AG09319 (cell line): ENCODE data around the gene FHIT.

Experiments
- DNase-seq: peaks from one replicate; pipeline ENCODE4 v3.0.0-alpha.2; 2010; ENCODE audit warnings: low read depth; ENCODE audit errors: extremely low read depth
- TF ChIP-seq, protein P1 (sequence below): IDR thresholded peaks from 2 replicates; pipeline ENCODE4 v1.5.1; 2011; ENCODE audit warnings: low read depth, mild to moderate bottlenecking, inconsistent platforms, low read length, moderate library complexity

The FHIT gene

DNA sequence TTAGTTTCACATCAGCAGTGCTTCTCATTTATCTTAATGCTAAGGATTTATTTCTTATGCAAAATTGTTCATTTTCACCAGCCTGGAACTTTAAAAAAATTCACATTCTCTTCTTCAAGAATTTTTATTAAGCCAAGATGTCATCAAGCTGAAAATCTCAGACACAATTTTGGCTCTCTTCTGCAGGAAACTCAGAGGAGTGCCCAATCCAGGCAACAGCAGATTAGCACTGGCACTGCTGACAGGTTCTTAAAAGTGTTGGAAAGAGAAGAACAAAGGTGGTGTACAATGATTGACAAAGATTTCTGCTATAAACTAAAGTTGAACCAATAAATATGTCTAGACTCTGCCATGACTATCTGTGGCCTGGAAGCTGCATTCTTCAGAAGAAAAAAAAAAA is 479.5 kb downstream of the FHIT start:
- TF ChIP-seq, protein P1, sequence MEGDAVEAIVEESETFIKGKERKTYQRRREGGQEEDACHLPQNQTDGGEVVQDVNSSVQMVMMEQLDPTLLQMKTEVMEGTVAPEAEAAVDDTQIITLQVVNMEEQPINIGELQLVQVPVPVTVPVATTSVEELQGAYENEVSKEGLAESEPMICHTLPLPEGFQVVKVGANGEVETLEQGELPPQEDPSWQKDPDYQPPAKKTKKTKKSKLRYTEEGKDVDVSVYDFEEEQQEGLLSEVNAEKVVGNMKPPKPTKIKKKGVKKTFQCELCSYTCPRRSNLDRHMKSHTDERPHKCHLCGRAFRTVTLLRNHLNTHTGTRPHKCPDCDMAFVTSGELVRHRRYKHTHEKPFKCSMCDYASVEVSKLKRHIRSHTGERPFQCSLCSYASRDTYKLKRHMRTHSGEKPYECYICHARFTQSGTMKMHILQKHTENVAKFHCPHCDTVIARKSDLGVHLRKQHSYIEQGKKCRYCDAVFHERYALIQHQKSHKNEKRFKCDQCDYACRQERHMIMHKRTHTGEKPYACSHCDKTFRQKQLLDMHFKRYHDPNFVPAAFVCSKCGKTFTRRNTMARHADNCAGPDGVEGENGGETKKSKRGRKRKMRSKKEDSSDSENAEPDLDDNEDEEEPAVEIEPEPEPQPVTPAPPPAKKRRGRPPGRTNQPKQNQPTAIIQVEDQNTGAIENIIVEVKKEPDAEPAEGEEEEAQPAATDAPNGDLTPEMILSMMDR = no peak
- DNase-seq = no peak

DNA sequence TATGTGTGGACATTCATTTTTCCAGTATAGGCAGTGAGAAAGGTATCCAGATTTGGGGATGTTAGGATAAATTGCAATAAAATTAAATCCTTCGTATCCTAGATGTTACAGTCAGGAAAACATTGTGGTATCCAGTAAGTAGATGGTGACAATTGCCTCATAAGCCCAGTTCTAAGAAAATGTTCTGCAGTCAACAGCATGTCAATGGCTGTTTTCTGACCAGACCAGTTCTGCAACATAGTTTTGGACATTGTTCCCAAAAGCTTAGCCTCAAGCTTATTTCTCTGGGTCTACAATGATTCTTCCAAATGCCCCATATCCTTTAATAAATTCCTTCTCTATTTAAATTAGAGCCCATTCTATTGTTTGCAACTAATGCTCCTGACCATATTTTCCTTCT is 480.7 kb downstream of the FHIT start:
- DNase-seq = no peak
- TF ChIP-seq, protein P1 = no peak

DNA sequence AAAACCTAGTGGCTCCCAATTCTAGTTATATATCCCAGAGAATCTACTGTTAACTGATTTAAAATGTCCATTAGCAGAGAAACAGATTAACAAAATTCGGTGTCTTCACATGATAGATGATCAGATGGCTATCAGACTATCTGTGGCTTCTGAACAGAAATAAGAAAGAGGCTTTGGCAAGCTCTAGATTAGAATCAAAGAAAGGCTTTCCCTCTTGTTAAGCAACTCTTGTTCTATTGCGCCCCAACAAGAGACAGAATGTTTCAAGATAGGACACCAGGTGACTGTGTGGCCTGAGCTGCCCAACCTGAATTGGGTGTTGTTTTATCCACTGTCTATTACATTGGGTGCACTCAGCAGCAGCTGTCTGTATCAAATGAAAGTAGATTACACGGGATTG is 483.7 kb downstream of the FHIT start:
- no peak for DNase-seq
- TF ChIP-seq, protein P1 = no peak

DNA sequence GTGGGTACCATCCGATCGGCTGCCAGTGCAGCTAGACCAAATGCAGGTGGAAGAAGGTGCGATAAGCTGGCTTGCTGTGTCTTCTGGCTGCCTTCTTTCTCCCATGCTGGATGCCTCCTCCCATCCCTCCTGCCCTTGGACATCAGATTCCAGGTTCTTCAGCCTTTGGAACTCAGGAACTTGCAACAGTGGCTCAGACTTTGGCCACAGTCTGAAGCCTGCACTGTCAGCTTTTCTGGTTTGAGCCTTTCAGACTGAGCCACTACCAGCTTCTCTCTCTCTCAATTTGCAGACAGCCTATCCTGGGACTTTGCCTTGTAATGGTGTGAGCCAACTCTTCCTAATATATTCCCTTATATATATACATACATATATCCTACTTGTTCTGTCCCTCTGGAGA is 485.5 kb downstream of the FHIT start:
- no peak for DNase-seq
- TF ChIP-seq, protein P1 = no peak

DNA sequence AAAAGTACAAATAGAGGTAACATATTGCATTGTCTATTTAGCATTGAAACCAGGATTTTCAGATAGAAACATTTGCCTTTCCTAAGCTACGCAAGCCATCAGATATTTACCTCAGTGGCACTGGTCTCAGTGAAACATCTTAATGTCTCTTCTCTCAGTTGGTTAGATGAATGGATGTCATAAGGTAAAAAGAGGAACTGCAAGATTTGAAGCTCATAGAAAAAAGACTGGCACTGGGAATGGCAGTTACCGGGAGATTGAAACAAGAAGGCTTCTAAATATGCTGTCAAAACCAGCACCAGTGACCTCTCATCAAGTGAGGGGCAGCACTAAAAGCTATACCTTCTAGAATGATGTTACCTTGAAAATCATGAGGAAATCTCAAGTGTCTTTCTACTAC is 486.4 kb downstream of the FHIT start:
- no peak for DNase-seq
- TF ChIP-seq, protein P1 = no peak

DNA sequence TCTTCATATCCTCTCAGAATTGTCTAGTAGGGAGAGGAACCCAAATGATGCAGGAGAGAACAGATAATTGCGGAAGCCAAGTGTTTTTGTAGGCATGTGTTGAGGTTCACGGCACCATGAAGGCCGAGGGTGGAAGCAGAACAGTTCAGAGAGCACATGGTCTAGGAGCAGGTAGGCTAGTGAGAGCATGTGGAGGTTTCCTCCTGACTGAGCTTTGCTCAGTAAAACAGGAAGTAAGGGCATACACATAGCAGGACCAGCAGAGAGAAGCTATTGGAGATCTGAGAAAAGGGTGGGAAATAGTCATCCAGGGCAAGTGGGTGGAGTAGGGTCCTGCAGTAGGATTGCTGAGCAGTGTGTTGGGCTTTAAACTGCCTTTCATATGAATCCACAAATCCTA is 491.1 kb downstream of the FHIT start:
- TF ChIP-seq, protein P1 = no peak
- DNase-seq = no peak

DNA sequence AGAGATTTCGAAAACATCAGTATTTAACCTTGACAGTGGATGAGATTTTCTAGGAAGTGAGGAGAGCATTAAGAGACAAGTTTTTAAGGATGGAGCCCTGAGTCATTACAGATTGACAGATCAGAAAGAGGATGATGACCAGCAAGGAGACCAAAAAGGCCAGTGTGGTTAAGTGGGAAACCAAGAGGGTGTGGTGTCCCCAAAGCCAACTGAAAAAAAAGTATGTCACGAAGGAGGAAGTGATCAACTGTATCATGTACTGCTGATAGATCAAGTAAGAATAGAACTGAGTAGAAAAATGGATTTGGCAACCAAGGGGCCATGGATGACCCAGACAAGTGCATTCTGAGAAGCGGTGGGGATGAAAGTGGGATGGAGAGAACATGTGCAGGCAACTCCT is 491.8 kb downstream of the FHIT start:
- TF ChIP-seq, protein P1 = no peak
- DNase-seq = no peak

DNA sequence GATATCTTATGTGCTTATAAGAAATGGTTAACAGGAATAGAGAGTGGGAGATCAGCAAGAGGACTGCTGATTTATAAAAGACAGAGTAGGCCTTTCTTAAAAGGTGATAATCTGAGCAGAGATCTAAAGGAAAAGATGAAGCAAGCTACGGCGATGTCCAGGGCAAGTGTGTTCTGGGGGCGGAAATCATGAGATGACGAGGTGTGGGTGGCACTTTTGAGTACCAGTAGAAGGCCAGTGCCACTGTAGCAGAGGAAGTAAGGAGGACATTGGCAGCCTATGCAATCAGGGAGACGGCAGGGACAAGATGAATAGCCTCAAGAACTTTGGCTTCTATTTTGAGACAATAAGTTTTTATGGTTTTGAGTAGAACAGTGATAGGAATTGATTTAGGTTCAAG is 492.4 kb downstream of the FHIT start:
- TF ChIP-seq, protein P1 = no peak
- DNase-seq = no peak
